K562 (cell line): ENCODE measurements around the gene DNAH3. TPM values are rescaled to one million over a fixed set of nuclear protein-coding genes. Genes with fewer than 3 reads are reported as not detected.
A peak's percentile ranks its signal among the peaks of the same experiment; 100 is the strongest.

Experiments used
- BACH1 ChIP-seq: fragments of 200-800 bp; sonication (Bioruptor generic); IDR thresholded peaks from 2 replicates; pipeline ENCODE4 v1.6.1; 2016; ENCODE audit warnings: missing genetic modification characterization, missing compliant biosample characterization
- DMBX1 ChIP-seq: fragments of 250-450 bp; sonication (Bioruptor Pico); IDR thresholded peaks from 2 replicates; pipeline ENCODE4 v1.8.0; 2022; ENCODE audit warnings: inconsistent platforms, mild to moderate bottlenecking, moderate library complexity, borderline replicate concordance
- EP300 ChIP-seq: IDR thresholded peaks from 2 replicates; pipeline ENCODE4 v1.6.1; 2012; ENCODE audit warnings: low read length, improper control_type of control experiment
- FOXM1 ChIP-seq, 2 experiments: fragments of 450-650 bp in 1 of 2; sonication (generic) in 1 of 2; formaldehyde crosslinking in 1 of 2; IDR thresholded peaks; 2 replicates each; pipeline versions ENCODE4 v1.6.1 to v1.9.0; 2017 to 2022; ENCODE audit warnings: low read depth in 2 of 2, mild to moderate bottlenecking in 2 of 2, missing genetic modification reagents in 1 of 2, moderate library complexity in 1 of 2
- GABPB1 ChIP-seq: sonication (generic); formaldehyde crosslinking; IDR thresholded peaks from 2 replicates; pipeline ENCODE4 v1.8.0; 2022; ENCODE audit warnings: mild to moderate bottlenecking, missing genetic modification reagents
- HDAC2 ChIP-seq: fragments of 450-650 bp; IDR thresholded peaks from 2 replicates; pipeline ENCODE4 v1.6.1; 2016; ENCODE audit warnings: mild to moderate bottlenecking
- HIVEP1 ChIP-seq: fragments of 250-450 bp; sonication (Bioruptor Pico); IDR thresholded peaks from 2 replicates; pipeline ENCODE4 v1.4.0; 2020; ENCODE audit warnings: mild to moderate bottlenecking
- ILF3 ChIP-seq: fragments of 450-650 bp; IDR thresholded peaks from 2 replicates; pipeline ENCODE4 v1.6.1; 2018; ENCODE audit warnings: antibody characterized with exemption, mild to moderate bottlenecking, moderate library complexity, borderline replicate concordance
- POLR2H ChIP-seq: IDR thresholded peaks from 2 replicates; pipeline ENCODE4 v1.6.1; 2016; ENCODE audit warnings: missing genetic modification characterization, low read depth, mild to moderate bottlenecking, control low read depth, missing compliant biosample characterization, moderate library complexity
- SMAD1 ChIP-seq: fragments of 150-350 bp; IDR thresholded peaks from 2 replicates; pipeline ENCODE4 v1.6.1; 2014; ENCODE audit warnings: low read length, low read depth; ENCODE audit not compliant: partially characterized antibody
- ZNF253 ChIP-seq: fragments of 250-450 bp; sonication (Bioruptor Pico); conservative IDR thresholded peaks from 2 replicates; pipeline ENCODE4 v1.6.1; 2021; ENCODE audit warnings: mild to moderate bottlenecking
- ZNF589 ChIP-seq: fragments of 200-800 bp; sonication (Bioruptor generic); IDR thresholded peaks from 2 replicates; pipeline ENCODE4 v1.6.1; 2016; ENCODE audit warnings: low read depth, missing genetic modification characterization, missing compliant biosample characterization
- ZNF766 ChIP-seq: fragments of 200-800 bp; sonication (Bioruptor generic); conservative IDR thresholded peaks from 2 replicates; pipeline ENCODE4 v1.6.1; 2016; ENCODE audit warnings: missing genetic modification characterization, missing compliant biosample characterization
- polyA plus RNA-seq, 8 experiments: library from polyadenylated mRNA; depleted of rRNA in 4 of 8; stranded (reverse) in 5 of 8; unstranded in 3 of 8; fragments of >200 nt; fragmentation: Nextera tagmentation in 2 of 8; fragmentation: Illumina TruSeq in 1 of 8; extraction: Ambion mirVana in 2 of 8; extraction: Trizol in 1 of 8; gene quantifications; 2 replicates each; pipeline versions ENCODE4 v1.2.1 to v1.2.3, GENCODE V29; 2011 to 2014; ENCODE audit warnings: inconsistent platforms in 1 of 8, missing spikeins in 1 of 8
- total RNA-seq, 7 experiments: library from RNA; depleted of rRNA in 6 of 7; stranded (reverse); fragments of >200 nt in 6 of 7; fragmentation: Illumina TruSeq in 2 of 7; extraction: Trizol in 2 of 7; gene quantifications; 2 replicates each; pipeline versions ENCODE4 v1.2.1 to v1.2.3, GENCODE V29; 2011 to 2021; ENCODE audit warnings: low replicate concordance in 1 of 7
- TF ChIP-seq, protein P1 (sequence below), 2 experiments: IDR thresholded peaks; 2 replicates each; pipeline ENCODE4 v1.6.1; 2011; ENCODE audit warnings: borderline replicate concordance in 1 of 2, control low read depth in 1 of 2, low read depth in 1 of 2, low read length in 1 of 2, mild to moderate bottlenecking in 1 of 2, mixed read lengths in 1 of 2, moderate library complexity in 1 of 2; ENCODE audit not compliant: insufficient read depth in 1 of 2, insufficient read length in 1 of 2, poor library complexity in 1 of 2, severe bottlenecking in 1 of 2; ENCODE audit errors: extremely low read depth in 1 of 2
- TF ChIP-seq, protein P2 (sequence below): fragments of 250-450 bp; sonication (Bioruptor Pico); IDR thresholded peaks from 2 replicates; pipeline ENCODE4 v1.5.0; 2020; ENCODE audit warnings: mild to moderate bottlenecking
- TF ChIP-seq, protein P3 (sequence below), 3 experiments: fragments of 200-800 bp in 1 of 3; sonication (Bioruptor generic) in 1 of 3; sonication (generic) in 1 of 3; formaldehyde crosslinking in 1 of 3; IDR thresholded peaks; 2 replicates each; pipeline versions ENCODE4 v1.6.1 to v1.8.0; 2016 to 2022; ENCODE audit warnings: mild to moderate bottlenecking in 2 of 3, missing compliant biosample characterization in 2 of 3, missing genetic modification characterization in 2 of 3, missing genetic modification reagents in 1 of 3
- TF ChIP-seq, protein P4 (sequence below): fragments of 250-450 bp; sonication (Bioruptor Pico); IDR thresholded peaks from 2 replicates; pipeline ENCODE4 v1.5.0; 2021
- TF ChIP-seq, protein P5 (sequence below): sonication (generic); formaldehyde crosslinking; IDR thresholded peaks from 2 replicates; pipeline ENCODE4 v1.8.0; 2022; ENCODE audit warnings: missing genetic modification reagents, mild to moderate bottlenecking, moderate library complexity, borderline replicate concordance
- TF ChIP-seq, protein P6 (sequence below): sonication (generic); formaldehyde crosslinking; IDR thresholded peaks from 2 replicates; pipeline ENCODE4 v1.8.0; 2023; ENCODE audit warnings: mild to moderate bottlenecking, missing genetic modification reagents

DNAH3 gene
- total and polyA plus RNA-seq, 9 of the 15 experiments (the other 6 are each of a cell fraction or from before 2014, with no cell fraction given) = 0.32 to 0.84 (median 0.44) TPM

DNA sequence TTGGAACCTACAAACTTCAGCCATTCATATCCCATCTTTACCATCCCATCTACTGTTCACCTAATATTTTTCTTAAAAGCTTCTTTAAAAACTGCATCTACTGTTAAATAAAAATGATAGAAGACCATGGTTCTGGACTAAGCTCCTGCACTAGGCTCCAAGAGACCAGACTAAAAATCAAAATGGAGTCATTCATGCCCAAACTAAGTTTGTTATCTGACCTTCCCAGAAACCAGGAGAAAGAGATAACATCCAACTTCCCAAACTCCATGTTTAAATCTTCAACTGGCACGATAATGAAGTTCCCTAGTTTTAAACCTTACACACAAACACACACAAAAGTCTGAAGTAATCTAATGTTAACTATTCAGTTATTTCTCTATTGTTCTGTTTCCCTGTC lies 264.3 kb downstream of the DNAH3 start (continued):
- TF ChIP-seq, protein P1, sequence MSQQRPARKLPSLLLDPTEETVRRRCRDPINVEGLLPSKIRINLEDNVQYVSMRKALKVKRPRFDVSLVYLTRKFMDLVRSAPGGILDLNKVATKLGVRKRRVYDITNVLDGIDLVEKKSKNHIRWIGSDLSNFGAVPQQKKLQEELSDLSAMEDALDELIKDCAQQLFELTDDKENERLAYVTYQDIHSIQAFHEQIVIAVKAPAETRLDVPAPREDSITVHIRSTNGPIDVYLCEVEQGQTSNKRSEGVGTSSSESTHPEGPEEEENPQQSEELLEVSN (IDR thresholded peaks at IDR 0.05; ENCODE audit: borderline replicate concordance in 1 of 2, extremely low read depth in 1 of 2, insufficient read depth in 1 of 2, insufficient read length in 1 of 2, low read depth in 1 of 2, low read length in 1 of 2, poor library complexity in 1 of 2, severe bottlenecking in 1 of 2) = no peak
- TF ChIP-seq FOXM1 (IDR thresholded peaks at IDR 0.05; ENCODE audit: low read depth) (no peak), FOXM1 (CRISPR knock-in tag; IDR thresholded peaks at IDR 0.05; ENCODE audit: low read depth) (no peak), ILF3 (no peak), SMAD1 (no peak), BACH1 (peak; percentile 30; the same call in 1 of the 2 replicates), POLR2H (tag) (no peak), HIVEP1 (CRISPR knock-in tag) (0 out of 2 replicates have a peak, but pooled peaks have one; percentile 73), ZNF589 (CRISPR knock-in tag) (0 out of 2 replicates have a peak, but pooled peaks have one; percentile 42), ZNF253 (CRISPR knock-in tag) (no peak), GABPB1 (CRISPR knock-in tag) (no peak), ZNF766 (CRISPR knock-in tag) (peak; percentile 78), HDAC2 (no peak), EP300 (no peak), DMBX1 (CRISPR knock-in tag) (peak; percentile 83; the same call in 1 of the 2 replicates)
- TF ChIP-seq, protein P2, sequence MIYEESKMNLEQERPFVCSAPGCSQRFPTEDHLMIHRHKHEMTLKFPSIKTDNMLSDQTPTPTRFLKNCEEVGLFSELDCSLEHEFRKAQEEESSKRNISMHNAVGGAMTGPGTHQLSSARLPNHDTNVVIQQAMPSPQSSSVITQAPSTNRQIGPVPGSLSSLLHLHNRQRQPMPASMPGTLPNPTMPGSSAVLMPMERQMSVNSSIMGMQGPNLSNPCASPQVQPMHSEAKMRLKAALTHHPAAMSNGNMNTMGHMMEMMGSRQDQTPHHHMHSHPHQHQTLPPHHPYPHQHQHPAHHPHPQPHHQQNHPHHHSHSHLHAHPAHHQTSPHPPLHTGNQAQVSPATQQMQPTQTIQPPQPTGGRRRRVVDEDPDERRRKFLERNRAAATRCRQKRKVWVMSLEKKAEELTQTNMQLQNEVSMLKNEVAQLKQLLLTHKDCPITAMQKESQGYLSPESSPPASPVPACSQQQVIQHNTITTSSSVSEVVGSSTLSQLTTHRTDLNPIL (CRISPR knock-in tag) = no peak
- TF ChIP-seq, protein P3, sequence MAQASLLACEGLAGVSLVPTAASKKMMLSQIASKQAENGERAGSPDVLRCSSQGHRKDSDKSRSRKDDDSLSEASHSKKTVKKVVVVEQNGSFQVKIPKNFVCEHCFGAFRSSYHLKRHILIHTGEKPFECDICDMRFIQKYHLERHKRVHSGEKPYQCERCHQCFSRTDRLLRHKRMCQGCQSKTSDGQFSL (CRISPR knock-in tag; IDR thresholded peaks at IDR 0.05) = no peak
- TF ChIP-seq, protein P3 (tag; IDR thresholded peaks at IDR 0.05) = 0 out of 4 replicates have a peak, but pooled peaks of 1 of the 2 experiments have one; percentile 23
- TF ChIP-seq, protein P4, sequence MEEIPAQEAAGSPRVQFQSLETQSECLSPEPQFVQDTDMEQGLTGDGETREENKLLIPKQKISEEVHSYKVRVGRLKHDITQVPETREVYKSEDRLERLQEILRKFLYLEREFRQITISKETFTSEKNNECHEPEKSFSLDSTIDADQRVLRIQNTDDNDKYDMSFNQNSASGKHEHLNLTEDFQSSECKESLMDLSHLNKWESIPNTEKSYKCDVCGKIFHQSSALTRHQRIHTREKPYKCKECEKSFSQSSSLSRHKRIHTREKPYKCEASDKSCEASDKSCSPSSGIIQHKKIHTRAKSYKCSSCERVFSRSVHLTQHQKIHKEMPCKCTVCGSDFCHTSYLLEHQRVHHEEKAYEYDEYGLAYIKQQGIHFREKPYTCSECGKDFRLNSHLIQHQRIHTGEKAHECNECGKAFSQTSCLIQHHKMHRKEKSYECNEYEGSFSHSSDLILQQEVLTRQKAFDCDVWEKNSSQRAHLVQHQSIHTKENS (CRISPR knock-in tag) = no peak
- TF ChIP-seq, protein P5, sequence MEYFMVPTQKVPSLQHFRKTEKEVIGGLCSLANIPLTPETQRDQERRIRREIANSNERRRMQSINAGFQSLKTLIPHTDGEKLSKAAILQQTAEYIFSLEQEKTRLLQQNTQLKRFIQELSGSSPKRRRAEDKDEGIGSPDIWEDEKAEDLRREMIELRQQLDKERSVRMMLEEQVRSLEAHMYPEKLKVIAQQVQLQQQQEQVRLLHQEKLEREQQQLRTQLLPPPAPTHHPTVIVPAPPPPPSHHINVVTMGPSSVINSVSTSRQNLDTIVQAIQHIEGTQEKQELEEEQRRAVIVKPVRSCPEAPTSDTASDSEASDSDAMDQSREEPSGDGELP (CRISPR knock-in tag) = no peak
- TF ChIP-seq, protein P6, sequence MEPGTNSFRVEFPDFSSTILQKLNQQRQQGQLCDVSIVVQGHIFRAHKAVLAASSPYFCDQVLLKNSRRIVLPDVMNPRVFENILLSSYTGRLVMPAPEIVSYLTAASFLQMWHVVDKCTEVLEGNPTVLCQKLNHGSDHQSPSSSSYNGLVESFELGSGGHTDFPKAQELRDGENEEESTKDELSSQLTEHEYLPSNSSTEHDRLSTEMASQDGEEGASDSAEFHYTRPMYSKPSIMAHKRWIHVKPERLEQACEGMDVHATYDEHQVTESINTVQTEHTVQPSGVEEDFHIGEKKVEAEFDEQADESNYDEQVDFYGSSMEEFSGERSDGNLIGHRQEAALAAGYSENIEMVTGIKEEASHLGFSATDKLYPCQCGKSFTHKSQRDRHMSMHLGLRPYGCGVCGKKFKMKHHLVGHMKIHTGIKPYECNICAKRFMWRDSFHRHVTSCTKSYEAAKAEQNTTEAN (CRISPR knock-in tag) = no peak
